Left renal cortex interstitium (tissue), 4 donors: ENCODE data around the gene ACOT7. TPM values are rescaled to one million over a fixed set of nuclear protein-coding genes. Genes with fewer than 3 reads are reported as not detected.

Source experiments
- DNase-seq, 4 donors: peaks; one replicate each; pipeline ENCODE4 v3.0.0-alpha.2; 2013; ENCODE audit warnings: low read depth in 4 of 4, low spot score in 2 of 4, missing footprints in 1 of 4
- polyA plus RNA-seq, 4 donors: library from polyadenylated mRNA; unstranded; fragments of 120-200 nt; gene quantifications; one replicate each; pipeline ENCODE4 v1.2.1, GENCODE V29; 2013; ENCODE audit not compliant: insufficient read length in 4 of 4

The ACOT7 gene
- polyA plus RNA-seq, 4 donors, result 27.8 to 38.4 (median 33.3) TPM

DNA sequence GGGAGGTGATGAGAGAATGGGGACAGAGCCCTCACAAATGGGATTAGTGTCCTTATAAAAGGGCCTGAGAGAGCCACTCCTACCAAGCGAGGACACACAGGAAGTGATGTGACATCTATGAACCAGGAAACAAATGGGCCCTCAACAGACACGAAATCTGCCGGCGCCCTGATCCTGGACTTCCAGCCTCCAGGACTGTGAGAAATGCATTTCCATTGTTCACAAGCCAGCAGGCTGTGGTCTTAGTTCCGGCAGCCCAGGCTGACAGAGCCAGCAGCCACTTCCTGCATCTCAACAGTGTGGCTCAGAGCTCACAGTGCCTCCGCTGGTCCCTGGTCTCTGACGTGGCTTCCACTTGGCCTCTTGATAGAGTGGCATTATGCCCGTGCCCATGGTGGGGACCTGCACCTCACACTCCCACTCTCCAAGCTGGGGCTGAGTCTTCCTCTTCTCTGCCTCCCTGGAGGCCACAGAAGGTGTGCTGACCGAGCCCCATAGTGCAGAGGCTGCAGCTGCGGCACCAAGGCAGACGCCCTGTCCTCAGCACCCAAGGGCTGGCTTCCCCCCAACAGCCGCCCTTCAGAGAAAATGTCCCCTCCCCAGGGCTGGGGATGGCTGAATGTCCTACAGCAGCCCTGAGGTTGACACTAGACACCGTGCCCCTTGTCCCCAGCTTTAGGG is 44.9 kb downstream of the ACOT7 start:
- no peak for DNase-seq

DNA sequence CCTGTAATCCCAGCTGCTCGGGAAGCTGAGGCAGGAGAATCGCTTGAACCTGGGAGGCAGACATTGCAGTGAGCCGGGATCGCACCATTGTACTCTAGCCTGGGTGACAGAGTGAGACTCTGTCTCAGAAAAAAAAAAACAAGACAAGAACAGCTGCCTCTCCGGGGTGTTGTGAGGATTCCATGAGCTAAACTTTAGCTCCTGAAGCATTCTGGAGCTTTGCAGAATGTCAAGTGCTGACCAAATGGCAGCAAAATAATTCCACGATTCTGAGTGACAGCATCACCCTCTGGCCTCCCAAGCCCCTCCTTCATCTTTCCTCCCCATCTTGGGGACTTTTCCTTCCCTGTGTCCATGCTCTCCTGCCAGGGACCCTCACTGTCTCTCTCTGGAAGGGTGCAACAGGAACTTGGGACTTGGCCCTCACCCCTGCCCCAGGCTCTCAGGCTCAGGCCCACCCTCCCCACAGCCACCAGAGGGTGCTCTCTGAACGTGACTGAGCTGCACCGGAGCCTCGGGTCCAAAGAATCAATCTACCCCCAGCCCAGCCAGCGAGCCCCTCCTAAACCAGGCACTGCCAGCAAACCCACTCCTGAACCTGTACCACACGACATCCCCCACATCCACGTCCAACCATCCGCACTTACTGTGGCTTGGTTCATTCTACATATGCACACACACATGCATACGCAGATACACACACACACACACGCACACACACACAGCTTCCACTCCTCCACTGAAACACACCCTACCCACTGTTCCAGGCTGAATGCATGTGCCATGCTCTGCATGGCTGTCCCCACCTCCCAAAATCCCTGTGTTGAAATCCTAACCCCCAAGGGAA is 45.7 kb downstream of the ACOT7 start:
- DNase-seq, result no peak

- no peak for DNase-seq
Observed at GRCh38 chr1:6345460-6345859, 48.1 kb downstream of the ACOT7 start.

GRCh38 chr1:6345009-6345408 is 48.6 kb downstream of the ACOT7 start:
- DNase-seq, result no peak

GRCh38 chr1:6343506-6344405 is 49.8 kb downstream of the ACOT7 start:
- DNase-seq, result no peak

DNA sequence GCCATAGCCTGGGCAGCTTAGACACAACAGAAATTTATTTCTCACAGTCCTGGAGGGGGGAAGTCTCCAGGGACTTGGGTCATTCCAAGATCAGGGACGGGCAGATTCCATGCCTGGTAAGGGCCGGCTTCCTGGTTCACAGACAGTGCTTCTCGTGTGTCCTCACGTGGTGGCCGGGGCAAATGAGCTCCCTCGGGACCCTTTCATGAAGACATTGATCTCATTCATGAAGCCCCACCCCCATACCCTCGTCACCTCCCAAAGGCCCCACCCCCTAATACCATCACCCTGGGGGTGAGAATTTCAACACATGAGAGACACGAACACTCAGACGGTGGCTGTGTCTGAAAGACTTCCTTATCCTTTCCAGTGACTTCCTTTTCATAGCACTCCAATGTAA is 51.5 kb downstream of the ACOT7 start:
- no peak for DNase-seq

DNA sequence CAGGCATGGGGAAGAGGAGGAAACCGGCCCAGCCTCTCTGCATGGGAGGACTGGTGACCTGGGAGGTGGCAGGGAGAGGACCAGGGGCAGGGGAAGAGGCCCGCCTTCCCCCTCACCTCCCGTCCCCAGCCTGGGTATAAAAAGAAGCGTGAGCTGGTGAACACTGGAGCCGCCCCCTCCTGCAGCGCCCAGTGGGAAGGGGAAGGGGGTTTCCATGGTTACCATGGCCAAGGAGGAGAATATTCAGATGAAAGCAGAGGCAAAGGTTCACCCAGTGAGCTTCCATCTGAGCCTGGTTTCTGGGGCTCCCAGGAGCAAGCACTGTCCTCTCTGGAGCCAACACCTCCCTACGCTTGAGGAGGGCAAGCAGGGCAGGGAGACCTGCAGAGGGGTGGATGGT is 54.9 kb downstream of the ACOT7 start:
- DNase-seq, result no peak

DNA sequence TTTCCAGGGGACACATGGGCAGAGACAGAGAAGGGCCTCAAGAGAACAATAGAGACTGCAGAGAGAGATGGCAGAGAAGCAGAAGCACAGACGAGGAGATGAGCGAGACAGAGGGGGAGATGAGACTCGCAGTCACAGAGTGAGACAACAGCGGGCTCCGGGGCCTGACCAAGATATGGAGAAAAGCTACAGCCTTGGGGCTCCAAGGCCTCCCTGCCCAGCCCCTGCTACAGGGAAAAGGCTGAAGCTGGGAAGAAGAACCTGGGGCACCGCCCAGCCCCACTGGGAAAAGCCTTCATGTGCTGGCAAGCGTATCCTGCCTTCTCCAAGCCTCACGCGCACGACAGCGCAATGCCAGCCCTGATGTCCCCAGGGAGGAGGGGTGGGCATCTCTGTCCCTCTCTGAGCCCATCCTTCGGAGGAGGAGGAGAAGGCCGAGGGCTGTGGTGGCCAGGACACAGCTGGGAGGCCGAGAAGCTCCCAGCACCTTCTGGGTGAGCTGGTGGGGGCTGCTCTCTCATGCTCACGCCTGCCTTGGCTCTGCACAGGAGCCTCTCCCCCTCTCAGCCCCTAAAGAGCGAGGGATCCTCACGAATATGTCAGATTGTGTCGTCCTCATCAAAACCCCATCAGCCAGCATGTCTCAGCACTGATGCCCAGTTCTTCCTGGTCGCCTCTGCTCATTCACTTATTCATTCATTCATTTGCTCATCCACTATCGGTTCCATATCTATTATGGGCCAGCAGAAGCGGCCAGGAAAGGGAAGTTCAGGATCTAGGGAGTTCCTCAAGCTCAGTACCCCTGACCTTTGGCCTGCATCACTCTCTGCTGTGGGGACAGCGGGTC is 56.6 kb downstream of the ACOT7 start:
- no peak for DNase-seq

- no peak for DNase-seq
Observed at GRCh38 chr1:6334261-6334993, 59.1 kb downstream of the ACOT7 start.

GRCh38 chr1:6332821-6333220 is 60.7 kb downstream of the ACOT7 start:
- no peak for DNase-seq

GRCh38 chr1:6331543-6332273 is 61.9 kb downstream of the ACOT7 start:
- DNase-seq, result no peak

DNA sequence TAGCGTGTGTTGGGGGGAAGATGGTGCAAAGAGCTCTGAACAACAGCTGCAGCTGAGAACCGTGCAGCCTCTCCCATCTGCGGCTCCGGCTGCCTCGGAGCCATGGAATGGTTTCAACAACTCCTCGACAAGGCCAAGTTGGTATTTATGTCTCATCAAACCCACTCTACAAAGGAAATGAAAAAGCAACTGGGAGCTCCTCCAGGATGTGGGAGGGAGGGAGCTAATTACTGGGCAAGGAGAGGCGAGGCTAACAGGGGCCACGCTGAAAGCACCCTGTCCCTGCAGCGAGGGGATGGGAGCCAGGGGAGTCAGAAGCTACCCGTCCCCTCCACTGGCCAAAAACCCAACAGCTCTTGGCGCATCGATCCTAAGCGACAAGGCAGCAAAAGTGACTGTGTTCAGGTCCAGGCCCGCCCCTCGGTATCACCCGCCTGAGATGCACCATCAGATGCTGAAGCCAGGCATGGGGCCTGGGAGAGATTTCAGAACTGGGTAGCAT is 63.1 kb downstream of the ACOT7 start:
- DNase-seq, result no peak

DNA sequence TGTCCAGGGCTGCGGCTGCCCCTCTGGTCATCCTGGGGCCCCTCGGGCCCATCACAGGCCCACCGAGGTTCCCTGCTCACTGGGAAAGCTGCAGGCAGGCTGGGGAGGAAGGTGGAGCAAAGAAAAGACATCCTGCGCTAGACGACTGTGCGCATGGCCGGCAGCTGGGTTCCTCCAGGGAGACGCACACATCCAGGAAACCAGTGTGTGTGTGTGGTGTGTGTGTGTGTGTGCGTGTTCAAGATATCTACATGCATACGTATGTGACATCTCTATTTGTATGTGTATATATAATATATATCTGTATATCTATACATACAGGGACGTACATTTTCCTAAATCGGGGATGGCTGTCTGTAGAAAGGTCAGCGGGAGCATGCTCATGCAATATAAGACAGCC is 63.7 kb downstream of the ACOT7 start:
- no peak for DNase-seq

- DNase-seq, result no peak
Observed at GRCh38 chr1:6329396-6329795, 64.2 kb downstream of the ACOT7 start.

GRCh38 chr1:6328696-6329095 is 64.9 kb downstream of the ACOT7 start:
- no peak for DNase-seq

DNA sequence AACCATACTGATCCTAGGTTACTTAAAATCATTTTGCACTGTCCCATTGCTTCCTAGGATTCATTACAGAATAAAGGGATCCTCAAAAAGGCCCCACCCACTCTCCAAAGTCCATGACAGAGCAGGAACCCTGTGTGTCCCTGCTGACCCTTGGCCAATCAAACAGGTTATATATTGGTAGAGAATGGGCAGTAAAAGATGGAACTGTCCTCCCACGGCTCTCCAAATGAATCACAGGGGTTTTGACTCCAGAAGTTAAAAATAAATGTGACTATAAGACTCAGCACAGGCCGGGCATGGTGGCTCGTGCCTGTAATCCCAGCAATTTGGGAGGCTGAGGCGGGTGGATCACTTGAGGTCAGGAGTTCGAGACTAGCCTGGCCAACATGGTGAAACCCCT is 65.5 kb downstream of the ACOT7 start:
- no peak for DNase-seq

- no peak for DNase-seq
Observed at GRCh38 chr1:6325482-6325881, 68.1 kb downstream of the ACOT7 start.

DNA sequence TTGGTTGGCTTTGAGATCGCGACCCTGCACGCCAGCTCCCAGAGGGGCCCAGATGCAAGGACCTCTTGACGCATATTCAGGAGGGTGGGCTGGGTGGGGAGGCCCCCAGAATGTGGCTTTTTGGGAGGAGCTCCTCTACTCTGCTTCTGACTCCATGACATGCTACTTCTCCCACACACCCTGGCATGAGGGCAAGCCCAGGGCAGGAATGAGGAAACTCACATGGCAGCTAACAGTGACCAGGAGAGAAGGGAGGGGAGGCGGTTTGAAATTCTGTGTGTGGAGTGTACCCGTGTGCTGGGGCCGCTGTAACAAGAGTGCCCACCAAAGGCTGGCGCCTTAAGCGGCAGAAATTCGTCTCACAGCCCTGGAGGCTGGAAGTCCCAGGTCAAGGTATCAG is 71.4 kb downstream of the ACOT7 start:
- no peak for DNase-seq

DNA sequence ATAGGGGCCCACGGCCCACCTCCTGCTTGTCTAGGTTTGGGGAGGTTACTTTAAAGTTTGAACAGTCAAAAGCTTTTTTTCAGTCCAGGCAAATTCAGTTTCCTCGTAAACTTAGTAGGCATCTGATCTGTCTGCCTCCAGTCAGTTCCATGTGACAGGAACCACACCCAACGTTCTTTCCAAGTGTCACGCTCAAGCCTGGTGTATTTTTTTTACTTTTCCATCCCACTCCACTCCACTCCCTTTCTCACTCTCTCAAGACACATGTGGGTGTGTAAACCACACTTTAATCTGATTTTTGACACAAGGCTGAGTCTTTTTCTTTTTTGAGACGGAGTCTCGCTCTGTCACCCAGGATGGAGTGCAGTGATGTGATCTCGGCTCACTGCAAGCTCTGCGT is 72.4 kb downstream of the ACOT7 start:
- DNase-seq, result no peak
